ENCODE data around the gene MBP.

MBP gene

DNA sequence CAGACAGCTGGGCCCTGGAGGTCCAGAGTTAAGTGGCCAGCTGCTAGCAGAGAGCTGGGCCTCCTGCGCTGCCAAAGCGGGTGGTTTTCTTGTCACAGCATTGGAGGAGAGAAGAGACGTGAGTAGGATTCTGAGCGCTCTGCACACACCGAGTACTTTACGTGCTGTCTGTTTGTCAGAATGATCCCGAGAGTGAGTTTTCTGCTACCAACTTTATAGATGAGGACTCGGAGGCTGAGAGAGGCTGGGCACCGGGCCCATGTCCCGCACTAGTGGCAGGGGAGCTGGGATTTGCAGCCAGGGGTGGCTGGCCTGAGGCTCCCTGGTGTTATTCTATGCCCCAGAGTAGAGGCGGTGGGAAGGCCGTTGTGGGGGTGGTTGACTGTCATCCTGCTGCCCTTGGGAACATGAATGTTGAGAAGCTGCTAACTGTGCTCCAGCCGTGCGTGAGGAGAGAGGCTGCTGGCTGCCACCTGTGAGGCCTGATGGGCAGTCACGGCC is 36.3 kb upstream of the MBP start:
- no peak overlapping the region for H3K4me3 ChIP-seq (ENCODE audit: low read depth, low read length)
- DNase-seq (ENCODE audit: low read depth): no peak
- TF ChIP-seq, protein P1, sequence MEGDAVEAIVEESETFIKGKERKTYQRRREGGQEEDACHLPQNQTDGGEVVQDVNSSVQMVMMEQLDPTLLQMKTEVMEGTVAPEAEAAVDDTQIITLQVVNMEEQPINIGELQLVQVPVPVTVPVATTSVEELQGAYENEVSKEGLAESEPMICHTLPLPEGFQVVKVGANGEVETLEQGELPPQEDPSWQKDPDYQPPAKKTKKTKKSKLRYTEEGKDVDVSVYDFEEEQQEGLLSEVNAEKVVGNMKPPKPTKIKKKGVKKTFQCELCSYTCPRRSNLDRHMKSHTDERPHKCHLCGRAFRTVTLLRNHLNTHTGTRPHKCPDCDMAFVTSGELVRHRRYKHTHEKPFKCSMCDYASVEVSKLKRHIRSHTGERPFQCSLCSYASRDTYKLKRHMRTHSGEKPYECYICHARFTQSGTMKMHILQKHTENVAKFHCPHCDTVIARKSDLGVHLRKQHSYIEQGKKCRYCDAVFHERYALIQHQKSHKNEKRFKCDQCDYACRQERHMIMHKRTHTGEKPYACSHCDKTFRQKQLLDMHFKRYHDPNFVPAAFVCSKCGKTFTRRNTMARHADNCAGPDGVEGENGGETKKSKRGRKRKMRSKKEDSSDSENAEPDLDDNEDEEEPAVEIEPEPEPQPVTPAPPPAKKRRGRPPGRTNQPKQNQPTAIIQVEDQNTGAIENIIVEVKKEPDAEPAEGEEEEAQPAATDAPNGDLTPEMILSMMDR (IDR thresholded peaks at IDR 0.05; ENCODE audit: control insufficient read depth, extremely low read depth, insufficient read depth): no peak

DNA sequence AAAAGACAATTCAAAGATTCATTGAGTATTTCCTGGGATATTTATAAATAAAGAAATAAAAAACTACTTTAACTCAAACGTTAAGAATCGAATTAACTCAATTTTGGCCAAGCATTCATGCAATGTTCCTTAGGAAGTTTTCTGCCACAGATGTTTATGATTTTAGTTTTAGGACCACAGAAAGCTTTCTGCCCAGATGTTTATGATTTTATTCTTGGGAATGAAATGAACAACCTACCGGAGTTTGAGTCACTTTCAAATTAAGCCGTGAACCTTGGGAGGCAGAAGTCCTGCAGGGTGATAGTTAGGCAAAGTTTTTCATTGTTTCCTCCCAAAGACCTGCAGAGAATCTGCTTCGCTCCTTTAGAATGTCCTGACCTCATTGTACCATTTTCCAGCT is 34.7 kb upstream of the MBP start:
- TF ChIP-seq, protein P1 (IDR thresholded peaks at IDR 0.05; ENCODE audit: control insufficient read depth, extremely low read depth, insufficient read depth): no peak
- no peak for DNase-seq (ENCODE audit: low read depth)
- no peak overlapping the region for H3K4me3 ChIP-seq (ENCODE audit: low read depth, low read length)

DNA sequence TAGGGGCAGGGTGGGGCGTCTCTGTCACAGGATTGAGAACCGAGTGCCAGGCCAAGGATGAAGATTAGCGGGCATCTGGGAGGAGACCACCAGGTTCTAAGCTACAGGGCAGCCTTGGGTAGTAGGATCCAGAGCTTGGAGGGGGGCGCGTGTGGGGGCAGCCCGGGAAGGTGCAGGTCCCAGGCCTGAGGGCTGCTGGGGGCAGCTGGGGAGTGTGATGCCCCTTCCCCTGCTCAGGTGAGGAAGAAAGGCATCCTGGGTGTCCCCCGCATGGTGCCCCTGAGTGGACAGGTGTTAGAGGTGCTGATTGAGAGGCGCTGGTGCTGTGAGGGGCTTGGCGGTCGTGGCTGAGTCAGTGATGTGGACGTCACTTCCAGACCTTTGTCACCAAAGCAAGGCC is 33.9 kb upstream of the MBP start:
- TF ChIP-seq, protein P1 (IDR thresholded peaks at IDR 0.05; ENCODE audit: control insufficient read depth, extremely low read depth, insufficient read depth): no peak
- H3K4me3 ChIP-seq (ENCODE audit: low read depth, low read length): no peak overlapping the region
- no peak for DNase-seq (ENCODE audit: low read depth)

DNA sequence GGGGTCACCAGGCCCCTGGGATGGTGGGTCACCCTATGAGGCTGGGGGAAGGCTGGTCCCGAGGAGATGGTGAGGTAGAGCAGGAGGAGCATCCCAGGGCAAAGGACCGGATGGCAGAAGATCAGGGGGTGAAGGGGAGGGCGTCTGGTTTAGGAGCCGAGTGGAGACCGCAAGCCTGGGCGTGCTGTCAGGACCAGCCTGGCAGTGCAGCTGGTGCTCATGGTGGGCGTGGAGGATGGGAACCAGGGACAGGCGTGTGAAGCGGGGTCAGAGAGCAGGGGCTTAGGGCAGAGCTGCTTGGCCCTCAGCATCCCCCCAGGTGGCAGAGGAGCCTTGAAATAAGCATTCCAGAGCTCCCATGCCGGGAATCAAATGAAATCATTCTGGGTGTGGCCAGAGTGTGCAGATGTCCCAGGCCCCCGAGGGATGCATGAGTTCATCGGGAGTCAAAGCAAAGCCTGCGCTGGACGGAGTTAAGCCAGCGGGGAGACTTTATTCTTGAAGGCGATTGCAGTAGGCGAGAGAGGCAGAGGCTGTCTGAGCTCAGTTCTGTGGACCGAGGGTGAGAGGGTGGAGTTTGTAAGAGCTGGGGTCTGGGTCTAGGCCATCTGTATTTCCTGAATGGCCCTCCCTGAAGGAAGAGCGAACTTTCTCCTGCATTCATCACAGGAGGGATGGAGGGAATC is 33.1 kb upstream of the MBP start:
- H3K4me3 ChIP-seq (ENCODE audit: low read depth, low read length): no peak overlapping the region
- no peak for DNase-seq (ENCODE audit: low read depth)
- TF ChIP-seq, protein P1 (IDR thresholded peaks at IDR 0.05; ENCODE audit: control insufficient read depth, extremely low read depth, insufficient read depth): no peak

DNA sequence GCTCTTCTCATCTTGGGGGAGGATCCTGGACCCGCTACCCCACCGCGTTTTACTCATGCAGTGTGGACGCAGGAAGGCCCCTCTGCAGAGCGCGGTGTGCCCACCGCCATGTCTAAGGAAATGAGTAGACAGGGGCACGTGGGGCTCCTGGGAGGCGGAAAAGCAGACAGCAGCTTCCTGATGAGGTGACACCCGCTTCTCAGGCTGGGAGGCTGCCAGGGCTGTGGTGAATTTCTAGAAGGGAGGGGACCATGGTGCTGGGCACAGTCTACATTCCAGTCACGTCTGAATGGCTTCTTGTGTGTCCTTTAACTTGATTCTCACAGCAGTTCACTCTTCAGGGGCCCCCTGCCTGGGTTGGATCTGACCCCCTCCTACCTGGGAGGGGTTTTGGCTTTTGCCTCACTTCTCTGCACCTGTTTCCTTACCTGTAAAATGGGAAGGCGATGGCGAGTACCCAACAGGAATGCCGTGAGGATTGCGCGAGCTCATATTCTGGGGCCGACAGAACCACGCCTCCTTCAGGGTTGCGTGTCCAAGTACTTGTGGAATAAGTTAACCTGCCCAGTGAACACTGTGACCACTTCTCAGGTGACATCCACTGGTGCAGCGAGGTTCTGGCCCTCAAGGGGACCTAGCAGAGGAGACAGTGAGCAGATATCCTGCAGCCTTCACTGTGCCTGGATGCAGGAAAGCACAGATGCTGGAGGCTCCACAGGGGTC is 32.3 kb upstream of the MBP start:
- TF ChIP-seq, protein P1 (IDR thresholded peaks at IDR 0.05; ENCODE audit: control insufficient read depth, extremely low read depth, insufficient read depth): no peak
- H3K4me3 ChIP-seq (ENCODE audit: low read depth, low read length): no peak overlapping the region
- no peak for DNase-seq (ENCODE audit: low read depth)

DNA sequence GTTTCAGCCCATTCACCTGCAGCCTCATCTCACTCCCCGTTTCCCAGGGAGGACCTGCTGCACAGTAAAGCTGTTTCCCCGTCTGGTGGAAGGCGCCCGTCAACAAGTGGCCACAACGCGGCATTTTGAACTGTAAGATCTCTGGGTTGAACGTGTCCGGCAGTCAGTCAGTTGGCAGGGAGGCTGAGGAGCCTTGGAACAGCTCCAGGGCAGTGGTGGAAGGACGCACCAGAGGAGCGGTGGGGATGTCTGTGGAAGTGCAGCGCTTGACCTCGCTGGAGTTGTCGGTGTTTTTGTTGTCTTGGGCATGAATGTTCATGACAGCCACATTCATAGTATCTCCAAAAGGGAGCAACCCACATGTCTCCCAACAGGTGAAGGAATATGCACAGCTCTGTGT is 31.4 kb upstream of the MBP start:
- TF ChIP-seq, protein P1 (IDR thresholded peaks at IDR 0.05; ENCODE audit: control insufficient read depth, extremely low read depth, insufficient read depth): no peak
- H3K4me3 ChIP-seq (ENCODE audit: low read depth, low read length): no peak overlapping the region
- no peak for DNase-seq (ENCODE audit: low read depth)
